Measurements from ENCODE around the gene OSBP2.
A peak's percentile ranks its signal among the peaks of the same experiment; 100 is the strongest.
"Not testable (repeated sequence)": the region's sequence is repeated elsewhere in the genome, so short reads cannot be mapped to it uniquely, and the experiment has no call there.

The OSBP2 gene

GRCh38 chr22:30676565-30676964 is 18.1 kb upstream of the OSBP2 start:
- not testable (repeated sequence) for DNase-seq (ENCODE audit: low read depth, low spot score)

- DNase-seq (ENCODE audit: low read depth, low spot score): not testable (repeated sequence)
These were observed 14.6 kb upstream of the OSBP2 start for GRCh38 chr22:30679895-30680690.

GRCh38 chr22:30680991-30681770 is 13.5 kb upstream of the OSBP2 start:
- DNase-seq (ENCODE audit: low read depth, low spot score): no peak

- no peak for DNase-seq (ENCODE audit: low read depth, low spot score)
These were observed 12.8 kb upstream of the OSBP2 start for GRCh38 chr22:30681831-30682230.

GRCh38 chr22:30685178-30685577 is 9.5 kb upstream of the OSBP2 start:
- no peak for DNase-seq (ENCODE audit: low read depth, low spot score)

GRCh38 chr22:30687358-30687757 is 7.3 kb upstream of the OSBP2 start:
- DNase-seq (ENCODE audit: low read depth, low spot score): no peak

GRCh38 chr22:30689622-30690021 is 5.1 kb upstream of the OSBP2 start:
- DNase-seq (ENCODE audit: low read depth, low spot score): no peak

- DNase-seq (ENCODE audit: low read depth, low spot score): no peak
These were observed 3.5 kb upstream of the OSBP2 start for GRCh38 chr22:30691204-30691603.

- DNase-seq (ENCODE audit: low read depth, low spot score): peak; percentile 18
These were observed 469 bp upstream of the OSBP2 start for GRCh38 chr22:30694171-30694639.

- no peak for DNase-seq (ENCODE audit: low read depth, low spot score)
These were observed 727 bp downstream of the OSBP2 start for GRCh38 chr22:30695351-30695851.

GRCh38 chr22:30695871-30696655 is 1.4 kb downstream of the OSBP2 start:
- DNase-seq (ENCODE audit: low read depth, low spot score): no peak

GRCh38 chr22:30697975-30698374 is 3.3 kb downstream of the OSBP2 start:
- DNase-seq (ENCODE audit: low read depth, low spot score): no peak

- no peak for DNase-seq (ENCODE audit: low read depth, low spot score)
These were observed 7.2 kb downstream of the OSBP2 start for GRCh38 chr22:30701872-30702271.

- no peak for DNase-seq (ENCODE audit: low read depth, low spot score)
These were observed 8.2 kb downstream of the OSBP2 start for GRCh38 chr22:30702856-30703255.

GRCh38 chr22:30704978-30705377 is 10.3 kb downstream of the OSBP2 start:
- no peak for DNase-seq (ENCODE audit: low read depth, low spot score)

GRCh38 chr22:30705710-30706651 is 11.3 kb downstream of the OSBP2 start:
- DNase-seq (ENCODE audit: low read depth, low spot score): no peak

- peak; percentile 11 for DNase-seq (ENCODE audit: low read depth, low spot score)
These were observed 15.3 kb downstream of the OSBP2 start for GRCh38 chr22:30709980-30710379.

- no peak for DNase-seq (ENCODE audit: low read depth, low spot score)
These were observed 17.4 kb downstream of the OSBP2 start for GRCh38 chr22:30712094-30712493.

- DNase-seq (ENCODE audit: low read depth, low spot score): no peak
These were observed 19.4 kb downstream of the OSBP2 start for GRCh38 chr22:30714062-30714461.

GRCh38 chr22:30717331-30717921 is 22.8 kb downstream of the OSBP2 start:
- DNase-seq (ENCODE audit: low read depth, low spot score): no peak
